A549 (cell line): ENCODE results near the gene FAS. TPM values are rescaled to one million over a fixed set of nuclear protein-coding genes. Genes with fewer than 3 reads are reported as not detected.

ENCODE experiments used
- ATAC-seq, 2 experiments: fragments of 200-7000 bp in 1 of 2; fragments of >200 bp in 1 of 2; cut with Nextera tagmentation in 1 of 2; cut with Tn5 transposase in 1 of 2; 3 replicates each; pipeline versions ENCODE4 v1.8.0 to v1.9.1; 2018 to 2020; ENCODE audit warnings: mild to moderate bottlenecking in 1 of 2, moderate library complexity in 1 of 2
- CTCF ChIA-PET: fragments of 300-600 bp; sonication (Branson Sonifier 250); formaldehyde crosslinking; extraction: SDS; loops from one replicate; lab custom pipeline; 2021; ENCODE audit warnings: antibody characterized with exemption, inconsistent platforms; lab: Yijun Ruan, JAX
- POLR2A ChIA-PET: fragments of 350-600 bp; formaldehyde crosslinking; extraction: SDS; loops from one replicate; lab custom pipeline; 2021; ENCODE audit warnings: antibody characterized with exemption, inconsistent platforms; lab: Yijun Ruan, JAX
- DNase-seq, 2 experiments: peaks; one replicate each; pipeline versions ENCODE4 v3.0.0 to v3.0.0-alpha.2; 2011 to 2016; ENCODE audit warnings: low read depth in 1 of 2, low spot score in 1 of 2
- FAIRE-seq: peaks from 2 replicates; lab custom pipeline; 2011; peaks lifted over from hg19 to GRCh38; lab: Jason Lieb, UNC
- H3K27ac ChIP-seq, 2 experiments: fragments of >200 bp; sonication (Bioruptor Twin); formaldehyde crosslinking; 3 replicates each; pipeline ENCODE4 v1.5.1; 2016 to 2017
- H3K4me1 ChIP-seq: fragments of >200 bp; sonication (Bioruptor Twin); formaldehyde crosslinking; 3 replicates; pipeline ENCODE4 v1.6.1; 2016
- H3K4me2 ChIP-seq: fragments of >200 bp; sonication (Bioruptor Twin); formaldehyde crosslinking; 3 replicates; pipeline ENCODE4 v1.6.1; 2016
- H3K4me3 ChIP-seq: fragments of >200 bp; sonication (Bioruptor Twin); formaldehyde crosslinking; 3 replicates; pipeline ENCODE4 v1.5.1; 2016
- H3K9me3 ChIP-seq: fragments of >200 bp; sonication (Bioruptor Twin); formaldehyde crosslinking; 3 replicates; pipeline ENCODE4 v1.6.1; 2016
- CBX2 ChIP-seq: fragments of 200-600 bp; sonication (generic); IDR thresholded peaks from 2 replicates; pipeline ENCODE4 v1.6.1; 2016; ENCODE audit warnings: low read depth, mild to moderate bottlenecking, borderline replicate concordance
- CBX8 ChIP-seq: fragments of 200-600 bp; sonication (generic); IDR thresholded peaks from 2 replicates; pipeline ENCODE4 v1.6.1; 2016
- E2F6 ChIP-seq: IDR thresholded peaks from 2 replicates; pipeline ENCODE4 v1.6.1; 2012; ENCODE audit warnings: low read depth, borderline replicate concordance
- EP300 ChIP-seq, 2 experiments: fragments of >200 bp; sonication (Bioruptor Twin); formaldehyde crosslinking; IDR thresholded peaks; 2 replicates in 1 of 2; 3 replicates in 1 of 2; pipeline ENCODE4 v1.6.1; 2016 to 2017
- GATA3 ChIP-seq: IDR thresholded peaks from 2 replicates; pipeline ENCODE4 v1.6.1; 2012; ENCODE audit warnings: borderline replicate concordance
- KDM1A ChIP-seq: fragments of 200-600 bp; sonication (generic); IDR thresholded peaks from 2 replicates; pipeline ENCODE4 v1.6.1; 2016; ENCODE audit warnings: low read depth, mild to moderate bottlenecking
- KDM5A ChIP-seq: fragments of 200-600 bp; sonication (generic); IDR thresholded peaks from 2 replicates; pipeline ENCODE4 v1.6.1; 2016; ENCODE audit warnings: antibody characterized with exemption, mild to moderate bottlenecking
- MAFK ChIP-seq: fragments of 450-650 bp; IDR thresholded peaks from 2 replicates; pipeline ENCODE4 v1.6.1; 2014; ENCODE audit not compliant: partially characterized antibody
- MAZ ChIP-seq: fragments of 150-350 bp; IDR thresholded peaks from 2 replicates; pipeline ENCODE4 v1.6.1; 2014; ENCODE audit warnings: antibody characterized with exemption, low read depth, low read length, borderline replicate concordance
- PHF8 ChIP-seq: fragments of 200-600 bp; sonication (generic); IDR thresholded peaks from 2 replicates; pipeline ENCODE4 v1.6.1; 2016; ENCODE audit warnings: low read depth, mild to moderate bottlenecking, antibody characterized with exemption, moderate library complexity, borderline replicate concordance
- RCOR1 ChIP-seq: fragments of 150-350 bp; IDR thresholded peaks from 2 replicates; pipeline ENCODE4 v1.6.1; 2014; ENCODE audit warnings: antibody characterized with exemption, low read length, low read depth
- REST ChIP-seq: fragments of 200-600 bp; sonication (generic); IDR thresholded peaks from 2 replicates; pipeline ENCODE4 v1.6.1; 2016; ENCODE audit warnings: antibody characterized with exemption, mild to moderate bottlenecking, moderate library complexity
- RNF2 ChIP-seq: fragments of 200-600 bp; sonication (generic); IDR thresholded peaks from 2 replicates; pipeline ENCODE4 v1.6.1; 2016; ENCODE audit warnings: low read depth, mild to moderate bottlenecking, antibody characterized with exemption, moderate library complexity, borderline replicate concordance
- SREBF2 ChIP-seq: fragments of 450-650 bp; IDR thresholded peaks from 2 replicates; pipeline ENCODE4 v1.6.1; 2014; ENCODE audit warnings: mild to moderate bottlenecking, moderate library complexity
- TFCP2L1 ChIP-seq: fragments of 250-450 bp; sonication (Bioruptor Pico); IDR thresholded peaks from 2 replicates; pipeline ENCODE4 v1.5.0; 2021; ENCODE audit warnings: mild to moderate bottlenecking
- ZNF302 ChIP-seq: fragments of 250-450 bp; sonication (Bioruptor Pico); IDR thresholded peaks from 2 replicates; pipeline ENCODE4 v1.9.0; 2021; ENCODE audit warnings: inconsistent platforms, mild to moderate bottlenecking, moderate library complexity
- WGBS: methylation state at CpG from one replicate; pipeline ENCODE4 v1.1.6; 2017; ENCODE audit errors: missing lambda C conversion rate; 5-methylcytosine and 5-hydroxymethylcytosine counted together
- polyA plus RNA-seq, 4 experiments: library from polyadenylated mRNA; depleted of rRNA in 3 of 4; stranded (reverse); fragments of >200 nt; fragmentation: RNase III in 1 of 4; extraction: RNeasy Plus Mini Kit Qiagen cat#74134 plus additional on column Dnase treatment in 1 of 4; gene quantifications; 2 replicates in 3 of 4; 3 replicates in 1 of 4; pipeline ENCODE4 v1.2.3, GENCODE V29; 2011 to 2017
- TF ChIP-seq, protein P1 (sequence below): fragments of 150-350 bp; IDR thresholded peaks from 2 replicates; pipeline ENCODE4 v1.6.1; 2014; ENCODE audit warnings: low read depth, mild to moderate bottlenecking, low read length
- TF ChIP-seq, protein P2 (sequence below): IDR thresholded peaks from 2 replicates; pipeline ENCODE4 v1.6.1; 2012
- TF ChIP-seq, protein P3 (sequence below): IDR thresholded peaks from 2 replicates; pipeline ENCODE4 v1.6.1; 2012

Gene FAS
- polyA plus RNA-seq, 2 of the 4 experiments (the other 2 are of a cell fraction), result 21.0 to 29.5 TPM

GRCh38 chr10:88987243-88987725 is 3.3 kb upstream of the FAS start:
- H3K4me3 ChIP-seq, result no peak overlapping the region
- peaks cover 12% of the 10 kb centered on the region; the same call in 2 of the 3 replicates for H3K4me1 ChIP-seq
- no peaks in the 10 kb centered on the region for H3K9me3 ChIP-seq
- FAIRE-seq (no peak), ATAC-seq (no peak), DNase-seq (no peak)
- ChIA-PET POLR2A (no interaction called here), CTCF (interaction anchor here (0.6 to 1.9 kb wide), 26 partner anchors 9 to 496 kb away, joined by 3 to 16 read pairs (median 4); no protein-coding TSS in a partner anchor)
- no peak overlapping the region for H3K27ac ChIP-seq
- no peak for TF ChIP-seq GATA3
- TF ChIP-seq, protein P1, sequence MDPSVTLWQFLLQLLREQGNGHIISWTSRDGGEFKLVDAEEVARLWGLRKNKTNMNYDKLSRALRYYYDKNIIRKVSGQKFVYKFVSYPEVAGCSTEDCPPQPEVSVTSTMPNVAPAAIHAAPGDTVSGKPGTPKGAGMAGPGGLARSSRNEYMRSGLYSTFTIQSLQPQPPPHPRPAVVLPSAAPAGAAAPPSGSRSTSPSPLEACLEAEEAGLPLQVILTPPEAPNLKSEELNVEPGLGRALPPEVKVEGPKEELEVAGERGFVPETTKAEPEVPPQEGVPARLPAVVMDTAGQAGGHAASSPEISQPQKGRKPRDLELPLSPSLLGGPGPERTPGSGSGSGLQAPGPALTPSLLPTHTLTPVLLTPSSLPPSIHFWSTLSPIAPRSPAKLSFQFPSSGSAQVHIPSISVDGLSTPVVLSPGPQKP, result no peak
- no peak for TF ChIP-seq KDM5A
- TF ChIP-seq PHF8, result no peak
- no peak for TF ChIP-seq REST
- TF ChIP-seq, protein P2, sequence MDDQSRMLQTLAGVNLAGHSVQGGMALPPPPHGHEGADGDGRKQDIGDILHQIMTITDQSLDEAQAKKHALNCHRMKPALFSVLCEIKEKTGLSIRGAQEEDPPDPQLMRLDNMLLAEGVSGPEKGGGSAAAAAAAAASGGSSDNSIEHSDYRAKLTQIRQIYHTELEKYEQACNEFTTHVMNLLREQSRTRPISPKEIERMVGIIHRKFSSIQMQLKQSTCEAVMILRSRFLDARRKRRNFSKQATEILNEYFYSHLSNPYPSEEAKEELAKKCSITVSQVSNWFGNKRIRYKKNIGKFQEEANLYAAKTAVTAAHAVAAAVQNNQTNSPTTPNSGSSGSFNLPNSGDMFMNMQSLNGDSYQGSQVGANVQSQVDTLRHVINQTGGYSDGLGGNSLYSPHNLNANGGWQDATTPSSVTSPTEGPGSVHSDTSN, result no peak
- no peak for TF ChIP-seq MAFK
- no peak for TF ChIP-seq ZNF302 (CRISPR knock-in tag)
- TF ChIP-seq, protein P3, sequence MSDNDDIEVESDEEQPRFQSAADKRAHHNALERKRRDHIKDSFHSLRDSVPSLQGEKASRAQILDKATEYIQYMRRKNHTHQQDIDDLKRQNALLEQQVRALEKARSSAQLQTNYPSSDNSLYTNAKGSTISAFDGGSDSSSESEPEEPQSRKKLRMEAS, result no peak
- TF ChIP-seq TFCP2L1 (CRISPR knock-in tag), result no peak
- no peak for TF ChIP-seq SREBF2
- TF ChIP-seq CBX8, result no peak
- no peak for TF ChIP-seq CBX2
- TF ChIP-seq E2F6, result no peak
- TF ChIP-seq RNF2, result no peak
- TF ChIP-seq MAZ, result no peak
- no peak for TF ChIP-seq KDM1A
- no peak overlapping the region for H3K4me2 ChIP-seq

- TF ChIP-seq, protein P1, result no peak
- TF ChIP-seq E2F6 (no peak), EP300 (IDR thresholded peaks at IDR 0.05) (no peak), MAFK (no peak), RCOR1 (no peak), TFCP2L1 (CRISPR knock-in tag) (no peak)
- no peak for ATAC-seq
- Histone ChIP-seq H3K4me1 (peaks cover 18% of the 10 kb centered on the region; the same call in 2 of the 3 replicates), H3K4me3 (no peak overlapping the region), H3K27ac (no peak overlapping the region), H3K4me2 (no peak overlapping the region), H3K9me3 (no peaks in the 10 kb centered on the region)
- no peak for FAIRE-seq
- 61% methylated on average over 2 of the region's 2 CpGs for WGBS
- ChIA-PET CTCF (interaction anchor here (0.6 to 1.9 kb wide), 18 partner anchors 8 to 495 kb away, joined by 3 to 16 read pairs (median 4); no protein-coding TSS in a partner anchor), POLR2A (no interaction called here)
- DNase-seq, result no peak
These were observed 2.8 kb upstream of the FAS start for GRCh38 chr10:88987840-88988239.
